Body of pancreas (tissue), 4 donors: ENCODE data around the gene ABHD16A.

Experiments used
- CTCF ChIP-seq, 7 experiments: fragments of 450-650 bp in 4 of 7; fragments of 200-600 bp in 3 of 7; sonication (generic) in 3 of 7; IDR thresholded peaks; one replicate each; pipeline ENCODE4 v1.5.1; 2016 to 2019; ENCODE audit warnings: antibody characterized with exemption in 7 of 7
- POLR2A ChIP-seq, 3 donors: fragments of 450-650 bp; IDR thresholded peaks; one replicate each; pipeline ENCODE4 v1.6.1; 2016; ENCODE audit warnings: antibody characterized with exemption in 3 of 3, mild to moderate bottlenecking in 2 of 3

GRCh38 chr6:31697555-31697954 is 5.6 kb downstream of the ABHD16A start:
- no peak for TF ChIP-seq CTCF (IDR thresholded peaks at IDR 0.05)
- TF ChIP-seq POLR2A (IDR thresholded peaks at IDR 0.05) = no peak
